Ectodermal cell (in vitro differentiated cells): ENCODE results near the gene ETV1.
A peak's percentile ranks its signal among the peaks of the same experiment; 100 is the strongest.

Source experiments
- H3K27ac ChIP-seq: 2 replicates; pipeline ENCODE4 v1.7.0; 2013; ENCODE audit warnings: mild to moderate bottlenecking, low read depth, low read length; ENCODE audit not compliant: insufficient read depth, poor library complexity, severe bottlenecking
- H3K27me3 ChIP-seq: 2 replicates; pipeline ENCODE4 v1.7.0; 2013; ENCODE audit warnings: mild to moderate bottlenecking, low read length; ENCODE audit not compliant: insufficient read depth, control insufficient read depth, poor library complexity, severe bottlenecking
- H3K36me3 ChIP-seq: one replicate; pipeline ENCODE4 v1.7.0; 2013; ENCODE audit warnings: low read length; ENCODE audit not compliant: control insufficient read depth, insufficient read depth
- H3K4me1 ChIP-seq: one replicate; pipeline ENCODE4 v1.7.0; 2013; ENCODE audit warnings: low read length; ENCODE audit not compliant: control insufficient read depth, insufficient read depth
- H3K4me3 ChIP-seq: 2 replicates; pipeline ENCODE4 v1.7.0; 2013; ENCODE audit warnings: low read depth, low read length, control low read depth; ENCODE audit not compliant: insufficient read depth
- H3K9me3 ChIP-seq: 2 replicates; pipeline ENCODE4 v1.7.0; 2013; ENCODE audit warnings: mild to moderate bottlenecking, low read length, moderate library complexity; ENCODE audit not compliant: control insufficient read depth
- WGBS, 2 experiments: methylation state at CpG; one replicate each; pipeline ENCODE4 v1.1.7; 2013; ENCODE audit warnings: missing lambda C conversion rate in 2 of 2; 5-methylcytosine and 5-hydroxymethylcytosine counted together

ETV1 gene

GRCh38 chr7:14009453-14010418 is 20.3 kb upstream of the ETV1 start:
- no peak overlapping the region for H3K4me3 ChIP-seq
- no peaks in the 10 kb centered on the region for H3K27me3 ChIP-seq
- H3K9me3 ChIP-seq, result no peaks in the 10 kb centered on the region
- 82 to 97% methylated on average over 7 to 10 of the region's 10 CpGs for WGBS, 2 experiments
- no peaks in the 10 kb centered on the region for H3K36me3 ChIP-seq
- no peak overlapping the region for H3K27ac ChIP-seq
- H3K4me1 ChIP-seq, result peaks cover 4% of the 10 kb centered on the region

GRCh38 chr7:14001139-14001538 is 11.7 kb upstream of the ETV1 start:
- Histone ChIP-seq H3K36me3 (no peaks in the 10 kb centered on the region), H3K9me3 (no peaks in the 10 kb centered on the region), H3K27ac (no peak overlapping the region), H3K4me1 (no peaks in the 10 kb centered on the region), H3K4me3 (no peak overlapping the region), H3K27me3 (no peaks in the 10 kb centered on the region)
- WGBS, 2 experiments, result 92 to 96% methylated on average over 3 of the region's 3 CpGs

- Histone ChIP-seq H3K9me3 (no peaks in the 10 kb centered on the region), H3K27ac (no peak overlapping the region), H3K36me3 (no peaks in the 10 kb centered on the region), H3K4me1 (no peaks in the 10 kb centered on the region), H3K27me3 (no peaks in the 10 kb centered on the region), H3K4me3 (no peak overlapping the region)
- 82 to 100% methylated on average over 1 of the region's 1 CpG for WGBS, 2 experiments
Observed at GRCh38 chr7:14000247-14000646, 10.8 kb upstream of the ETV1 start.

GRCh38 chr7:13998866-13999265 is 9.4 kb upstream of the ETV1 start:
- Histone ChIP-seq H3K9me3 (no peaks in the 10 kb centered on the region), H3K27ac (no peak overlapping the region), H3K4me1 (no peaks in the 10 kb centered on the region), H3K4me3 (no peak overlapping the region), H3K36me3 (no peaks in the 10 kb centered on the region), H3K27me3 (no peaks in the 10 kb centered on the region)
- 74 to 81% methylated on average over 5 of the region's 5 CpGs for WGBS, 2 experiments

GRCh38 chr7:13992596-13992964 is 3.1 kb upstream of the ETV1 start:
- WGBS, 2 experiments, result 96 to 97% methylated on average over 1 of the region's 1 CpG
- Histone ChIP-seq H3K4me1 (peaks cover 12% of the 10 kb centered on the region), H3K4me3 (no peak overlapping the region), H3K27ac (no peak overlapping the region), H3K36me3 (no peaks in the 10 kb centered on the region), H3K9me3 (no peaks in the 10 kb centered on the region), H3K27me3 (no peaks in the 10 kb centered on the region)

- 81 to 84% methylated on average over 11 to 12 of the region's 12 CpGs for WGBS, 2 experiments
Observed at GRCh38 chr7:13991791-13992595, 2.5 kb upstream of the ETV1 start.

GRCh38 chr7:13990984-13991790 is 1.7 kb upstream of the ETV1 start:
- Histone ChIP-seq H3K4me3 (peak overlapping the region; percentile 45), H3K27me3 (no peaks in the 10 kb centered on the region), H3K4me1 (peaks cover 12% of the 10 kb centered on the region), H3K9me3 (no peaks in the 10 kb centered on the region), H3K36me3 (no peaks in the 10 kb centered on the region), H3K27ac (peak overlapping the region; percentile 93)
- WGBS, 2 experiments, result 2% methylated on average over 36 of the region's 38 CpGs

More at GRCh38 chr7:13991791-13992595, 2.5 kb upstream of the ETV1 start:
- H3K27ac ChIP-seq, result peak overlapping the region; percentile 93
- H3K27me3 ChIP-seq, result no peaks in the 10 kb centered on the region
- H3K36me3 ChIP-seq, result no peaks in the 10 kb centered on the region
- no peak overlapping the region for H3K4me3 ChIP-seq
- no peaks in the 10 kb centered on the region for H3K9me3 ChIP-seq
- peaks cover 12% of the 10 kb centered on the region for H3K4me1 ChIP-seq

GRCh38 chr7:13990319-13990983 is 985 bp upstream of the ETV1 start:
- no peaks in the 10 kb centered on the region for H3K9me3 ChIP-seq
- peak overlapping the region; percentile 45 for H3K4me3 ChIP-seq
- peak overlapping the region; percentile 82 for H3K27ac ChIP-seq
- 1% methylated on average over 24 of the region's 24 CpGs for WGBS, 2 experiments
- no peaks in the 10 kb centered on the region for H3K27me3 ChIP-seq
- H3K36me3 ChIP-seq, result no peaks in the 10 kb centered on the region
- H3K4me1 ChIP-seq, result peaks cover 12% of the 10 kb centered on the region

GRCh38 chr7:13989949-13990305 is 461 bp upstream of the ETV1 start:
- H3K36me3 ChIP-seq, result no peaks in the 10 kb centered on the region
- H3K9me3 ChIP-seq, result no peaks in the 10 kb centered on the region
- peaks cover 13% of the 10 kb centered on the region for H3K4me1 ChIP-seq
- no peak overlapping the region for H3K27ac ChIP-seq
- H3K27me3 ChIP-seq, result no peaks in the 10 kb centered on the region
- H3K4me3 ChIP-seq, result peak overlapping the region; percentile 45
- 1% methylated on average over 13 of the region's 13 CpGs for WGBS, 2 experiments
